Tibial nerve (tissue), 4 donors: ENCODE results near the gene ARTN.

Source experiments
- CTCF ChIP-seq, 5 experiments: fragments of 200-600 bp in 3 of 5; fragments of 450-650 bp in 2 of 5; sonication (generic) in 3 of 5; IDR thresholded peaks; one replicate each; pipeline ENCODE4 v1.5.1; 2016 to 2019; ENCODE audit warnings: antibody characterized with exemption in 5 of 5, mild to moderate bottlenecking in 3 of 5, moderate library complexity in 2 of 5
- EP300 ChIP-seq, 2 donors: sonication (generic); formaldehyde crosslinking; IDR thresholded peaks; one replicate each; pipeline ENCODE4 v1.6.1; 2017; ENCODE audit warnings: antibody characterized with exemption in 2 of 2, mild to moderate bottlenecking in 1 of 2
- POLR2A ChIP-seq, 2 donors: fragments of 450-650 bp; IDR thresholded peaks; one replicate each; pipeline ENCODE4 v1.6.1; 2017; ENCODE audit warnings: antibody characterized with exemption in 2 of 2, mild to moderate bottlenecking in 2 of 2, moderate library complexity in 2 of 2

GRCh38 chr1:43908858-43909257 is 24.7 kb upstream of the ARTN start:
- TF ChIP-seq CTCF (IDR thresholded peaks at IDR 0.05) (no peak), POLR2A (IDR thresholded peaks at IDR 0.05) (no peak), EP300 (IDR thresholded peaks at IDR 0.05) (no peak)
